Transverse colon (tissue), 4 donors: ENCODE measurements around the gene RTKN.

ENCODE experiments used
- CTCF ChIP-seq, 5 experiments: fragments of 200-600 bp in 3 of 5; fragments of 450-650 bp in 2 of 5; sonication (generic) in 3 of 5; IDR thresholded peaks; 1 replicate in 2 of 5; 2 replicates in 3 of 5; pipeline ENCODE4 v1.5.1; 2016 to 2017; ENCODE audit warnings: antibody characterized with exemption in 5 of 5, inconsistent platforms in 3 of 5, mild to moderate bottlenecking in 2 of 5, moderate library complexity in 1 of 5
- POLR2A ChIP-seq: fragments of 450-650 bp; IDR thresholded peaks from one replicate; pipeline ENCODE4 v1.6.1; 2016; ENCODE audit warnings: antibody characterized with exemption, mild to moderate bottlenecking, moderate library complexity
- POLR2AphosphoS5 ChIP-seq, 3 donors: sonication (generic); formaldehyde crosslinking; IDR thresholded peaks; one replicate each; pipeline ENCODE4 v1.6.1; 2016; ENCODE audit warnings: antibody characterized with exemption in 3 of 3

GRCh38 chr2:74462786-74463105 lies 21.0 kb upstream of the RTKN start:
- TF ChIP-seq CTCF (IDR thresholded peaks at IDR 0.05) (no peak), POLR2A (no peak), POLR2AphosphoS5 (IDR thresholded peaks at IDR 0.05) (no peak)
